Esophagus muscularis mucosa (tissue), 4 donors: Measurements from ENCODE around the gene GRID1. TPM values are rescaled to one million over a fixed set of nuclear protein-coding genes. Genes with fewer than 3 reads are reported as not detected.

ENCODE experiments used
- DNase-seq: peaks from one replicate; pipeline ENCODE4 v3.0.0-alpha.2; 2017; ENCODE audit errors: extremely low spot score
- H3K27ac ChIP-seq, 4 donors: fragments of 200-600 bp; sonication (generic); replicated peaks in 1 of 4; 1 replicate in 3 of 4; 2 replicates in 1 of 4; pipeline ENCODE4 v1.5.1; 2016 to 2019; ENCODE audit warnings: mild to moderate bottlenecking in 1 of 4
- H3K27me3 ChIP-seq, 4 donors: fragments of 200-600 bp; sonication (generic); one replicate each; pipeline versions ENCODE4 v1.5.1 to v1.6.0; 2016 to 2019
- H3K36me3 ChIP-seq, 4 donors: fragments of 200-600 bp; sonication (generic); one replicate each; pipeline ENCODE4 v1.5.1; 2016 to 2019
- H3K4me1 ChIP-seq, 4 donors: fragments of 200-600 bp; sonication (generic); one replicate each; pipeline ENCODE4 v1.5.1; 2016 to 2019
- H3K4me3 ChIP-seq, 4 donors: fragments of 200-600 bp; sonication (generic); 1 replicate in 2 of 4; 2 replicates in 2 of 4; pipeline ENCODE4 v1.5.1; 2016 to 2019; ENCODE audit warnings: mild to moderate bottlenecking in 4 of 4, moderate library complexity in 1 of 4
- H3K9me3 ChIP-seq, 4 donors: fragments of 200-600 bp; sonication (generic); 1 replicate in 3 of 4; 2 replicates in 1 of 4; pipeline ENCODE4 v1.5.1; 2016 to 2019
- CTCF ChIP-seq, 3 experiments: fragments of 200-600 bp in 2 of 3; fragments of 450-650 bp in 1 of 3; sonication (generic) in 2 of 3; IDR thresholded peaks; one replicate each; pipeline ENCODE4 v1.5.1; 2017 to 2019; ENCODE audit warnings: antibody characterized with exemption in 3 of 3, mild to moderate bottlenecking in 2 of 3, moderate library complexity in 1 of 3
- EP300 ChIP-seq: sonication (generic); formaldehyde crosslinking; IDR thresholded peaks from one replicate; pipeline ENCODE4 v1.6.1; 2017; ENCODE audit warnings: antibody characterized with exemption
- POLR2A ChIP-seq: fragments of 450-650 bp; IDR thresholded peaks from one replicate; pipeline ENCODE4 v1.6.1; 2017; ENCODE audit warnings: antibody characterized with exemption, moderate library complexity, mild to moderate bottlenecking, low read depth
- POLR2AphosphoS5 ChIP-seq, 2 donors: sonication (generic); formaldehyde crosslinking; IDR thresholded peaks; one replicate each; pipeline ENCODE4 v1.6.1; 2017; ENCODE audit warnings: antibody characterized with exemption in 2 of 2
- WGBS: methylation state at CpG from one replicate; pipeline ENCODE4 v1.1.5; 2018; 5-methylcytosine and 5-hydroxymethylcytosine counted together
- intact Hi-C: fragments of 100-400 bp; cut with DNase I; formaldehyde crosslinking; loops from one replicate; pipeline ENCODE4 v1.15.1; 2023
- total RNA-seq, 4 donors: library from RNA; depleted of rRNA; stranded (reverse); fragments of >200 nt; gene quantifications; one replicate each; pipeline versions ENCODE4 v1.1.0 to v1.2.1, GENCODE V29; 2016

GRID1 gene
- total RNA-seq, 4 donors from 2014 or later: under 0.01 to 1.3 (median 1.1) TPM

- no peak for DNase-seq
- Histone ChIP-seq H3K27ac (no peak overlapping the region), H3K9me3 (no peaks in the 10 kb centered on the region), H3K36me3 (no peaks in the 10 kb centered on the region), H3K27me3 (no peaks in the 10 kb centered on the region), H3K4me3 (no peak overlapping the region), H3K4me1 (no peaks in the 10 kb centered on the region)
- 83% methylated on average over 7 of the region's 7 CpGs for WGBS
- intact Hi-C loops: no loop called here
- TF ChIP-seq EP300 (no peak), POLR2A (no peak), POLR2AphosphoS5 (IDR thresholded peaks at IDR 0.05) (no peak), CTCF (IDR thresholded peaks at IDR 0.05) (no peak)
These were observed 38.5 kb downstream of the GRID1 start for GRCh38 chr10:86327954-86328725.

- TF ChIP-seq POLR2A (no peak), POLR2AphosphoS5 (IDR thresholded peaks at IDR 0.05) (no peak)
- no peak for DNase-seq
These were observed 41.4 kb downstream of the GRID1 start for GRCh38 chr10:86325158-86325557.

GRCh38 chr10:86321568-86321967 lies 45.0 kb downstream of the GRID1 start:
- Histone ChIP-seq H3K36me3 (no peaks in the 10 kb centered on the region), H3K4me3 (no peak overlapping the region), H3K27ac (no peak overlapping the region), H3K27me3 (peaks cover 0 to 26% (median 0%) of the 10 kb centered on the region in 4 donors), H3K9me3 (no peaks in the 10 kb centered on the region), H3K4me1 (no peaks in the 10 kb centered on the region)
- intact Hi-C loops: no loop called here
- 80% methylated on average over 5 of the region's 5 CpGs for WGBS
- TF ChIP-seq CTCF (IDR thresholded peaks at IDR 0.05): no peak
- TF ChIP-seq POLR2AphosphoS5 (IDR thresholded peaks at IDR 0.05): no peak
- TF ChIP-seq EP300: no peak
- TF ChIP-seq POLR2A: no peak
- DNase-seq: no peak

More at GRCh38 chr10:86325158-86325557, 41.4 kb downstream of the GRID1 start:
- Histone ChIP-seq H3K27ac (no peak overlapping the region), H3K9me3 (no peaks in the 10 kb centered on the region), H3K4me3 (no peak overlapping the region), H3K36me3 (no peaks in the 10 kb centered on the region), H3K27me3 (peaks cover 0 to 7% (median 0%) of the 10 kb centered on the region in 4 donors), H3K4me1 (no peaks in the 10 kb centered on the region)
- intact Hi-C loops: no loop called here
- WGBS: 65% methylated on average over 5 of the region's 5 CpGs

- H3K9me3 ChIP-seq: no peaks in the 10 kb centered on the region
- DNase-seq: no peak
- TF ChIP-seq EP300 (no peak), CTCF (IDR thresholded peaks at IDR 0.05) (no peak), POLR2A (no peak), POLR2AphosphoS5 (IDR thresholded peaks at IDR 0.05) (no peak)
- WGBS: 62% methylated on average over 4 of the region's 4 CpGs
- H3K27ac ChIP-seq: no peak overlapping the region
- no peaks in the 10 kb centered on the region for H3K4me1 ChIP-seq
- intact Hi-C loops: no loop called here
- peaks cover 0 to 26% (median 0%) of the 10 kb centered on the region in 4 donors for H3K27me3 ChIP-seq
- H3K4me3 ChIP-seq: no peak overlapping the region
- H3K36me3 ChIP-seq: no peaks in the 10 kb centered on the region
These were observed 46.9 kb downstream of the GRID1 start for GRCh38 chr10:86319676-86320075.

DNA sequence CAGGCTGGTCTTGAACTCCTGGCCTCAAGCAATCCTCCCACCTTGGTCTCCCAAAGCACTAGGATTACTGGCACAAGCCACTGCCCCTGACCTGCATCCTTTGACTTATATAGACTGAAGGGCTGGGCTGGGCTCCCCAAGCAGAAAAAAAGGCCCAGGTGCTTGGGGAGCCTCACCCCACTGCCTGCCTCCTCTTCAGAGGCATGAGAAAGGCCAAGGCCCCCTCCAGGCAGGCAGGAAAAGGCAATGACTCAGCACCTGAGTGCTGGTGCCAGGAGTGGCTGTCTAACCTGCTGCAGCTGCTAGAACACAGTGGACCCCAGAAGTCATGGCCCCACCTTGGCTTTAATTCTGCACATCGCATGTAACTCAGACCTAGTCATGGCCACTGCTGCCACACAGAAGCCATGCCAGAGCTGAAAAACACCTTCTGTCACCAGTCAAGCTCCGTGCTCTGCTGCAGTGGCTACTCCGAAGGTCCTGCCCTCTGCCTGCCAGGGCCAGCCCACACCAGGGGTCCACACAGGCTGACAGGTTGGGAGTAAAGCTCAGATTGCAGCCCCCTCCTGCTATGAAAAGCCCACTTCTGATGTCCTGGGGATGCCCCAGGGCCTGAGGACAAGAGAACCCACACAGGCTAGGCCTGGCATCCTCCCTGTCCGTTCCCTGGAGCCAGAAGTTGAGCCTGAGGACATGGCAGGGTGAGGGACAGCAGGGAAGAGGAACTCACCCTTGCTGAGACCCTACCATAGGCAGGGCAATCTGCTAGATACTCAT lies 48.5 kb downstream of the GRID1 start:
- DNase-seq: no peak
- H3K27ac ChIP-seq: no peak overlapping the region
- intact Hi-C loops: no loop called here
- H3K9me3 ChIP-seq: no peaks in the 10 kb centered on the region
- no peaks in the 10 kb centered on the region for H3K36me3 ChIP-seq
- H3K27me3 ChIP-seq: peaks cover 0 to 26% (median 0%) of the 10 kb centered on the region in 4 donors
- TF ChIP-seq EP300 (no peak), POLR2AphosphoS5 (IDR thresholded peaks at IDR 0.05) (no peak), CTCF (IDR thresholded peaks at IDR 0.05) (no peak), POLR2A (no peak)
- no peak overlapping the region for H3K4me3 ChIP-seq
- no peaks in the 10 kb centered on the region for H3K4me1 ChIP-seq
- 100% methylated on average over 1 of the region's 4 CpGs for WGBS
